ENCODE measurements around the gene GAS2.
A peak's percentile ranks its signal among the peaks of the same experiment; 100 is the strongest.

The GAS2 gene

GRCh38 chr11:22674470-22675439 is 8.3 kb downstream of the GAS2 start:
- no peak for DNase-seq

- peak; percentile 56 for DNase-seq
Measured at GRCh38 chr11:22677153-22677903, 10.9 kb downstream of the GAS2 start.

GRCh38 chr11:22680628-22681027 is 14.2 kb downstream of the GAS2 start:
- no peak for DNase-seq

DNA sequence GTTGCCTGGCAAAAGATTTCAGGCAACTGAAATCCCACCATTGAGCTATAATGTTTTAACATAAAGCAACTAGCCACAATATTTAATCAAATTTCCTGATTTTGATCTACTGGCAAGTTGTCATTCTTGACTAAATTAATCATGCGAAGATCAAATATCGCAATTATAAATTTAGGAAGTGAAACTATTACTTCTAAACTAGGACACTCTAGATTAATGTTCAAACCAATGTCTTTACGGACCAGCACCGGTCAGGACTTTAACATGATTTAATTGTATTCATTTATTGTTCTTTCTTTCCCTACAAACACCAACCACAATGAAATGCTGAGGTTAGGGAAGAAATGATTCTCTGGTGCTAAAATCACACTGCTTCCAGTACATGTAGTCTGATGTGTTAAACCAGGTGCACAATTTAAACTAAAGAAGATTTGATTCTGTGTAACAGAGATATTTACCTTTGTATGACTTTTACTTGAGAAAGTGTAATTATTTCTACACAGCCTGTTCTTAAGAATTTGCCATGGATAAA is 14.9 kb downstream of the GAS2 start:
- DNase-seq: no peak

GRCh38 chr11:22684082-22684481 is 17.7 kb downstream of the GAS2 start:
- DNase-seq: no peak

- no peak for DNase-seq
Measured at GRCh38 chr11:22685111-22685510, 18.7 kb downstream of the GAS2 start.

- DNase-seq: no peak
Measured at GRCh38 chr11:22688914-22689313, 22.5 kb downstream of the GAS2 start.

GRCh38 chr11:22690257-22690656 is 23.8 kb downstream of the GAS2 start:
- DNase-seq: no peak

- DNase-seq: no peak
Measured at GRCh38 chr11:22690871-22691270, 24.5 kb downstream of the GAS2 start.

- DNase-seq: no peak
Measured at GRCh38 chr11:22699388-22699787, 33.0 kb downstream of the GAS2 start.

DNA sequence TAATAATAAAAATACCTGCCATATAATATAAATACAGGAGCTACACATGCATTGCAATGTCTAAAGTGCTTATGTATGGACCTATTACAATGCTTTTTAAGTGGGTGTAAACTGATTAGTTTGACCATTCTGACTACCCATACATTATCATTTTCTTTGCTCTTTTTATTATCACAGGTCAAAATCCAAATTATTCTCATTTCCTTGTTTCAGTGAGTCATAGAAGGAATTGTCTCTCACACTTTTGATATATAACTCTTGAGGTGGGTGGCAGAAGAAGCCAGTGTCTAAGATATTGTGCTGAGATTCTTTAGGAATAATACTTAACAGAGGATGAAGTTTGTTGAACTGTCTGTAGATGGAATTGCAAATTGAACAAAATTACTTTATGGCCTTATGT is 35.6 kb downstream of the GAS2 start:
- no peak for DNase-seq

- DNase-seq: no peak
Measured at GRCh38 chr11:22703040-22703439, 36.6 kb downstream of the GAS2 start.

- DNase-seq: no peak
Measured at GRCh38 chr11:22703591-22703990, 37.2 kb downstream of the GAS2 start.

- no peak for DNase-seq
Measured at GRCh38 chr11:22707119-22707899, 40.9 kb downstream of the GAS2 start.

GRCh38 chr11:22711071-22711770 is 44.8 kb downstream of the GAS2 start:
- DNase-seq: no peak

GRCh38 chr11:22711880-22712279 is 45.5 kb downstream of the GAS2 start:
- no peak for DNase-seq

DNA sequence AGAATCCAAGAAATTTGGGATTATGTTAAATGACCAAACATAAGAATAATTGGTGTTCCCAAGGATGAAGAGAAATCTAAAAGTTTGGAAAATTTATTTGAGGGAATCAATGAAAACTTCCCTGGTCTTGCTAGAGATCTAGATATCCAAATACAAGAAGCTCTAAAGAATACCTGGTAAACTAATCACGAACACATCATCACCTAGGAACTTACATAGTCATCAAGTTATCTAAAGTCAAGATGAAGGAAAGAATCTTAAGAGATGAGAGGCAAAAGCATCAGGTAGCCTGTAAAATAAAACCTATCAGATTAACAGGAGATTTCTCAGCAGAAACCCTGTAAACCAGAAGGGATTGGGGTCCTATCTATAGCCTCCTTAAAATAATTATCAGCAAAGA is 46.9 kb downstream of the GAS2 start:
- no peak for DNase-seq

DNA sequence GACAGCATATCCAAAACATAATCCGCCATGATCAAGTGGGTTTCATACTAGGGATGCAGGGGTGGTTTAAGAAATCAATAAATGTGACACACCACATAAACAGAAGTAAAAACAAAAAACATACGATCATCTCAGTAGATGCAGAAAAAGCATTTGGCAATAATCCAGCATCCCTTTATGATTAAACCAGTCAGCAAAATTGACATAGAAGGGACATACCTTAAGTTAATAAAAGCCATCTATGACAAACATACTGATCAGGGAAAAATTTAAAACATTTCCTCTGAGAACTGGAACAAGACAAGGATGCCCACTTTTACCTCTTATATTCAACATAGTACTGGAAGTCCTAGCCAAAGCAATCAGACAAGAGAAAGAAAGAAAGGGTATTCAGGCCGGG is 49.6 kb downstream of the GAS2 start:
- DNase-seq: no peak

GRCh38 chr11:22720457-22720856 is 54.0 kb downstream of the GAS2 start:
- no peak for DNase-seq

GRCh38 chr11:22723274-22723673 is 56.9 kb downstream of the GAS2 start:
- no peak for DNase-seq

- no peak for DNase-seq
Measured at GRCh38 chr11:22725079-22725478, 58.7 kb downstream of the GAS2 start.

Data from right forelimb (tissue), 1 donor.